AG08396 (cell line): ENCODE results near the gene KLF3.

Source experiments
- DNase-seq: peaks from one replicate; pipeline ENCODE4 v3.0.0; 2012; ENCODE audit warnings: low spot score, mixed read lengths

The KLF3 gene

DNA sequence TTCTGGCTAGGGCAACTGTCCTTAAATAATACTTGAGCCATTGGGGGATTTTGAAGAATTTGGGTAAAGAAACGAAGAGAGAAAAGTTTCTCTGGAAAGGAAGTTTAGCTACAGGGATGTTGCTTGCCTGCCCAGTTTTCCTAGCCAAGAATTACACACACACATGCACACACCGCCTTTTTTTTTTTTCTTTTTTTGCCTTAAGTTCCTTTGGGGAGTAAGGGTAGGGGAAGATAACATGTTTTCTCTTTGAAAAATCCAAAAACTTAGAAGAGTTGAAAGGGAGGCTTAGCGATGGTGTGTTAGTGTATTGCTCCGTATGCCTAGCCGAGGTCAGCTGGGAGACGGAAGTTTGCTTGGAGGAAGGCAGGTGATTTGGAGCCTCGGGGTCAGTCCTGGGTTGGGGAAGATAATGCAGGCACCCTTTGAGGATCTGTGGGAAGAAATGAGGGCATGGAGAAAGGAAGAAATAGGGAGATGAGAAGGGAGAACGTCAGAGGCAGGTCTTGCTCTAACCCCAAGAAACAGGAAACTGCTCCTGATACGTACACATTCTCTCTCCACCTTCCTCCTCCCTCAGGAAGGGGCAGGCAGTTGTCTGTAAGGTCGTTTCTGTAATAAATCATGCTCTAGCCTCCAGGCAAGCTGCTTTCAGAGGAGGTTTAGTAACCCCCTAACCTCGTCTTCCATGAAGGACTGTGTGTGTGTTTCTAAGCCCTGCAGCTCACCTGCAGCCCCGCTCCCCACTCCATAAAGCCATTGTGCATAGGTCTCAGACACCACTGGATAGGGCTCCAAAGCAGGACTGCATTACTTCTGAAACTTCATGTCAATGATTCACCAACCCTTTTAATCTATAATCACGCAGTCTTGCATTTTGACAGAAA lies 10.5 kb downstream of the KLF3 start:
- no peak for DNase-seq

DNA sequence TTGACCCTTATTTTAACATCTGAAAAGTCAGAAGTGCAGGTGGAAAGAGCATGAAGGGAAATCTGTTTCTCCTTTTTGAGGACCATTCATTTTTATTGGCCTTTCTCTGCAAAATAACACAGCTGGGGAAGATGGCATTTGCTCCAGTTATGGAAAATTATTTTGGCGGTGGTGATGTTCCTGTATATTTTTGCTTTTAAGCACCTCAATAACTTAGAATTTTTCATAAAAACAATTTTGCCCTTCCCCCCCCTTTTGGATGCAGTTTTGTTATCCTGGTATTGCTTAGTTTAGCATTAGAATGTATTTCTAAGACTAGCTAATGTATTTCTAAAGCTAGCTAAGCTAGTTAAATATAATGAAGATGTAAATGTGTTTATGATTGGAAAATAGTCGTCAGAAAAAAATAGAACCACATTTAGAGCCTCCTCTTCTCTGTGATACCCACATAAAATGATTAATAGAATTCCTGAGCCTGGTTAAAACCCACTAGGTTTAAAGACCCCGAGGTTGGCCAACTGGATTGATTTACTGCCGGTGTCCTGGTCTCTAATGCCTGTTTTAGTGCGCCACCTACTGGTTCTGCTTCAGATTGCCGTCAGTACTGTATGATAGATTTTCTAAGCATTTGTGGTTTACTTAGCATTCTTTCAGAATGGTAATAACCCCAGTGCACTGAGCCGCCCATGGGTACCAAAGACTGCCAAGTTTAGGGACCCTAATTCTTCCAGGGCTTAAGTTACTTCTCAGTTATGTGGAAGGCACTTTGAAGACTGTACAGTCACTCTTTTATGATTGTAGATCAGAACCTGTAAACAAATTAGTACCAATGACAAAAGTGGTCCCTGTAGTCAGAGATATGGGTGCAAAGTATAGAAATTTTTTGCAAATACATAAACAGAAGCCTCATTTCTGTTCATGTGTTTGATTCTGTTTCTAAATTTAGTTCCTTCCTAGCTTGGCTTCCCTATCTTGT lies 11.4 kb downstream of the KLF3 start:
- DNase-seq = peak; percentile 55

- no peak for DNase-seq
These were observed 13.0 kb downstream of the KLF3 start for GRCh38 chr4:38676986-38677385.

DNA sequence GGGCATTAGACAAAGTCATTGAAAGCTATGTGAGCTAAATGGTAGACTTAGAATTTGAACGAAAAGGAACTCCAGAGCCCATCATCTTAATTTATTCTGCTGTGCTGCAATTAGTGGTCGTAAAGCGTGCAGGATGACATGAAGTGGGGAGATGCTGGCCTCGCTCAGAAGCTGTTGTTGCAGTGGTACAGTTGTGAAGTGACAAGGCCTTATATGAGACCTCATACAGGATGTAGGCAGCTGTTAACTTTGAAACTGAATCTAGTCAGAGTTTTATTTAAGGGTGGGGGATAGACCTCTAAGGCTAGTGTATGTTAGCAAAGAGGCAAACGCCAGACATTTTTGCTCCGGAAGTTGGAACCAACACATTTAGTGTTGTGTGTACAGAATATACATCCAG lies 13.4 kb downstream of the KLF3 start:
- DNase-seq = no peak

GRCh38 chr4:38678078-38678477 lies 14.1 kb downstream of the KLF3 start:
- peak; percentile 77 for DNase-seq

GRCh38 chr4:38679921-38680320 lies 15.9 kb downstream of the KLF3 start:
- DNase-seq = no peak

- peak; percentile 36 for DNase-seq
These were observed 17.4 kb downstream of the KLF3 start for GRCh38 chr4:38681281-38681991.

GRCh38 chr4:38682336-38682735 lies 18.3 kb downstream of the KLF3 start:
- no peak for DNase-seq

GRCh38 chr4:38683276-38683675 lies 19.3 kb downstream of the KLF3 start:
- no peak for DNase-seq

GRCh38 chr4:38684271-38684670 lies 20.3 kb downstream of the KLF3 start:
- no peak for DNase-seq

- DNase-seq = no peak
These were observed 21.2 kb downstream of the KLF3 start for GRCh38 chr4:38684951-38685844.

DNA sequence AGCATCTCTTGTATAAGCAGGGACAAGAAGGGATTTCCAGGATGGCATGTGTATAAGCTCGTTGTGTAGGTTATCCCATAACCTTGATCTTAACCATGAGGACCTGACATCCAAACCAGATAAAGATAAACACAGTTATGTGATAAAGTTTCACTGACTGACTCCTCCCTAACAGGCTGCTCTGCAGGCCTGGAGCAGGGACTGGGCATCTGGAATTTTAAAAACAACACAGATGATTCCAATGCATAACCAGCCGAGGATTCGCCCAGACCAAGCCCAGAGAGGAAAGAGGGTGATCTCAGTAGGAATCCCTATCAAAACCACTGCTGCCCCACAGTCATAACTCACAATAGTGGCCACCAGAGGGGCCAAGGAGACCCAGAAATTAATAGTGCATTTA lies 22.7 kb downstream of the KLF3 start:
- DNase-seq = no peak

- DNase-seq = no peak
These were observed 23.6 kb downstream of the KLF3 start for GRCh38 chr4:38687571-38688011.

DNA sequence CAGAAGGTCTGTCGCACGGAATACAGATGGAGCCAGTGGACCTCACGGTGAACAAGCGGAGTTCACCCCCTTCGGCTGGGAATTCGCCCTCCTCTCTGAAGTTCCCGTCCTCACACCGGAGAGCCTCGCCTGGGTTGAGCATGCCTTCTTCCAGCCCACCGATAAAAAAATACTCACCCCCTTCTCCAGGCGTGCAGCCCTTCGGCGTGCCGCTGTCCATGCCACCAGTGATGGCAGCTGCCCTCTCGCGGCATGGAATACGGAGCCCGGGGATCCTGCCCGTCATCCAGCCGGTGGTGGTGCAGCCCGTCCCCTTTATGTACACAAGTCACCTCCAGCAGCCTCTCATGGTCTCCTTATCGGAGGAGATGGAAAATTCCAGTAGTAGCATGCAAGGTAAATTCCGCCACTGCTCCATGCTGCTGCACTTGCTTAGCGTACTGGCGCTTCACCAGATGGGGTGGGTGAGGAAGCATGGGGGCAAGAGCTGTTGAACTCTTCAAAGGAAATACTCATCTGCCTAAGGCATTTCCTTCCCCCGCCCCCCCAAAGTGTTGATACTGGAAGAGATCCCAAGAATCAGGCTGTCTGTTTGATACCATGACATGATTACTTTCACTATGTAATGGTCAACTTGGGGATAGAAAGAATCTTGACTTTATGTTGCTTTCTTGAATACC lies 24.8 kb downstream of the KLF3 start:
- DNase-seq = no peak

DNA sequence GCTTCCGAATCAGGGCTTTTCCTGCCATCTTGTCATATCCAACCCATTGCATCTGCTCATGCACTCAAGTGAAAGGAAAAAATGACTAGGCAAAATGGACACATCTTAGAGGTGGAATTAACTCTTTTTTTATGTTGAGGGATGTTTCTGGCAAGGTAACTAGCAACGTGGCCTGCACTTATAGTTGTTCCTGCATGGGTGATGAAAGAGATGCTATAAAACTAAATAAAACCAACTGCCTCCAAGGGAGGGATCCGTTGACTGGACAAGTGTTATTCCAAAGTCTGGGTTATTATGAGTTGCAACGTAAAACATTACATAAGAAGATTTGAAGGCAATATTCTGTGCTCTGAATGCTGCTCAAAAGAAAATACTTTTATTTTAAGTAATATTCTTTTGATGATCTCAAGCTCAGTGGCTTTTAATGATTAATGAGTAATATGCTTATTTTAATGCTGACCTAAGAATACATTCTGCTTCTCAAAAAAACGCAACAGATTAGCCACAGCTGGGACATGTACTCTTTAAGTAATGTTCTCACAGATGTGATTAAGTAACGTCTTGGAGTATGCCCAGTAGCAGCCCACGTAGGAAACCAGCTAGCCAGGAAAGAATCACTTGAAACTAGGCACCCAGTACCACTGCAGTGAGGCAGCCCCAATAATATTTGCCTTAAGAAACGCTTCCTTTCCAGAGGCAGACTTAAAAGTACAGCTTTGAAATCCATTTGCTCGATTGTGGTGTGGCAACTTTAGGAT lies 27.4 kb downstream of the KLF3 start:
- DNase-seq = peak; percentile 43

- DNase-seq = no peak
These were observed 28.4 kb downstream of the KLF3 start for GRCh38 chr4:38692421-38692820.

DNA sequence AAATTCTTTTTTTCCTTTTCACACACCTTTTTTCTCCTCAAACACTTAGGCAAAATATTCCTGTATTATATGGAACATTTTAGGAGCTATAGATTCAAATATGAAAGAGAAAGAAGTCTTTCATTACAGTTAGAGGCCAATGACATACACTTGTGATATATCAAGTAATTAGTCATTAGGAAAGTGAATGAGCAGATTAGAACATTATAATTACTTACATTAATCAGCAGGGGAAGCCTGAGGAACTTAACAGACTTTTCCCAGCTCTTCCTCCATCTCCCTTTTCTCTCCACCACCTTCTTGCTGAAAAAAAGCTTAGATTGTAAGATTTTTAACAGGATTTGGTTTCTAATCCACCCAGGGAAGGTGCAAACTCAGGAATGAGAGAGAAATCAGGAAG lies 29.6 kb downstream of the KLF3 start:
- no peak for DNase-seq

DNA sequence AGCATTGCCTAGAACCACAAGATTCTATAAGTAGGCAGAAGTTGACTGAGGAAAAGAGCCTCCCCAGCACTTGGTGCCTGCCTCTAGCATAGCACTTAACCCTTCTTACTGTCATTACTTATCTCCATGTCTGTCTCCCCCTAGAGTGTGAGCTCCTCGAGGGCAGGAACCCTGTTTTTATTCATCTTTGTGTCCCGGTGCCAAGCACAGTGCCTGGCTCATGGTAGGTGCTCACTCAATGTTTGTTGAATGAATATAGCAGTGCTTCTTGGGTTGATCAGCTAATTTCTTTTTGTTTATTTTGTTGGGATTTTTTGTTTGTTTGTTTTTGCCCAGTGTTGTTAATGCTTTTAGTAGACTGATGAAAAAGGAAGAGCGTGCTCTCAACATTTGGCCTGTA lies 30.3 kb downstream of the KLF3 start:
- DNase-seq = no peak

DNA sequence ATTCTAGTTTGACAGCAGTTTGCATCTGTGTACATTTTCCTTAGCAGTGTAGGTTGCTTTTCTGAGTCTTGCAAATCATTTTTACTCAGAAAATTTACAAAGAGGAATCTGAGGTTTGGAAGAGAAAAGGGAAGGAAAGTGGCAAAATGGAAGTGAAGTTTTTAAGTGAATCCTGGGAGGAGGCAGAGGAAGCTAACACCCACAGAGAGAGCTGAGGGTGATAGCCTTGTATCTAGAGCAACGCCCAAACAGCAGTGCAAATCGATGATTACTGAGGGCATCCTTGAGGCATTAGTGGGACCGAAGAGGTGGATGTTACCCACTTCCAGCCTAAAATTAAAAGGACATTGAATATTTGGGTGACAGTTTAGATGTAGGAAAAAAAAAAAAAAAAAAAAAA lies 31.8 kb downstream of the KLF3 start:
- no peak for DNase-seq

DNA sequence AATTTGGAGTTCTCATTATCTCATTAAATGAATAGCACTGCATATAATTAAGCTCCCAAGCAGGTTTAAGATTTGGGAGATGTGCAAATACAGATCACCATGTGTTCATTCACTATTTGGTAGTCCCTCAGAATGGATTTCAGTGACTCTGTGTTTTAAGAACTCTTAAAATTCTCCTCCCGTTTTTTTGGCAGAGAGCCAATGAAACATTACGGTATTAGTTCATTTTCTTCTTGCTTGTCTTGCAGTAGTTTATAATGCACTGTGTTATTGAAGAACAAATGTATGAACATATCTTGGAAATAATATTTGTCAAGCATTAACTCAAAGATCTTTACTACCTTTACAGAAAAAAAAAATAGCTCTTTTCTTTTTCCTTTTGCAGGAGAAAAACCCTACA lies 32.7 kb downstream of the KLF3 start:
- no peak for DNase-seq
